Esophagus mucosa (tissue), 1 donor: ENCODE measurements around the gene HOXD10. TPM values are rescaled to one million over a fixed set of nuclear protein-coding genes. Genes with fewer than 3 reads are reported as not detected.

Source experiments
- ATAC-seq: fragments of 200-7000 bp; cut with Tn5 transposase; one replicate; pipeline ENCODE4 v1.9.1; 2020
- total RNA-seq: library from RNA; stranded (reverse); gene quantifications from one replicate; pipeline ENCODE4 v1.2.4, GENCODE V29; 2023
- donor health status: DM: yes; HTN: yes; CAD: no.

HOXD10 gene
- total RNA-seq, 1 donor from 2014 or later, result 0.24 TPM

DNA sequence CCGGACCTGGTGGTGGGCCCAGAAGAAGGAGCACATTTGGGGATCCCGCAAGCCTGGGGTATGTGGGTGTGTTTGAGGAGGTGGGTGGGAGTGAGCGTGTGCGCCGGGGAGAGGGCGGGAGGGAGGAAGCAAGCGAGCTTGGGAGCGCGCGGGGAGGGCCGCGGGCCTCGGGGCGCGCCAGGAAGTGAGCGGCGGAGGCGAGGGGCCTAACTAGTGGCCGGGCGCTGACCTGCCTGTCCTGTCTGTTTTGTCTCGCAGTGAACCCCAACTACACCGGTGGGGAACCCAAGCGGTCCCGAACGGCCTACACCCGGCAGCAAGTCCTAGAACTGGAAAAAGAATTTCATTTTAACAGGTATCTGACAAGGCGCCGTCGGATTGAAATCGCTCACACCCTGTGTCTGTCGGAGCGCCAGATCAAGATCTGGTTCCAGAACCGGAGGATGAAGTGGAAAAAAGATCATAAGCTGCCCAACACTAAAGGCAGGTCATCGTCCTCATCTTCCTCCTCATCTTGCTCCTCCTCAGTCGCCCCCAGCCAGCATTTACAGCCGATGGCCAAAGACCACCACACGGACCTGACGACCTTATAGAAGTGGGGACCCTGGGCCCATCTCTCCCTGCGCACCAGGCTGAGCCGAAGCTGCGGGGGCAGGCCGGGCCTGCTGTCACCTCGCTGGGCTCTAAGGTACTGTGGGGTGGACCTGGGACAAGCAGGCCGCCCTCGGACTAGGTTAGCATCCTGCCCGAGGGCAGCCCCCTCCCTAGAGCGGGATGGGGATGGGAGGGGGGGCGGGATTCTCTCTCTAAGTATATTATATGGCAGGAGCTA is 36.0 kb downstream of the HOXD10 start:
- ATAC-seq, result no peak

DNA sequence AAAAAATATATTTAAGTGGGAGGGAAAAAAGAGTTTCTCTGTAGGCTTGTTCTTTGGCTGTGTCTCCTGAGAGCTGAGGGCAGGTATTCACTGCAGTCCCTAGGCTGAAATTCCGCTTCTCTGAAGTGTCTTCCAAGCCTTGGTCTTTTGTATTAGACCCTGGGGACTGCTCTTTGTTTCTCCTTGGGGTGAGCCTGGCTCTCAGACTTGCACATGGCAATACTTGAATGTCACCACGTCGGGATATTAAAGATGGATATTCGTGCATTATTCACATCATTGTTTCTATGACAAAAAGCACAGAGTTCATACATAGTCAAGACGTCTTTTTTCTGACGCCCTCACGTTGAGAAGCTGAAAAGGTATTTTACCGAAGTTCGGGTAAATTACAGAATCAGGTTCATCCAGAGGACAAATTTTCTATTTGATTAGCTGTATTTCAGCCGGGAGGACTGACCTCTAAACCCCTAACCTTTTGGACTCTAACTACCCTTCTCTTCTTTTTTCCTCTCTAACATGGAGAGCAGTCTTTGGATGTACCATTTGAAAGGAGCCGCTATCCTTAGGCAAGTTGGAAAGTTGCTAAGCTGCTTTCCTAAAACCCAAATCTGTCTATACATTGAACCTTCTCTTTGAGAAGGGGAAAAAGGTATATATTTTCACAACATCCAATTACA is 38.1 kb downstream of the HOXD10 start:
- no peak for ATAC-seq

DNA sequence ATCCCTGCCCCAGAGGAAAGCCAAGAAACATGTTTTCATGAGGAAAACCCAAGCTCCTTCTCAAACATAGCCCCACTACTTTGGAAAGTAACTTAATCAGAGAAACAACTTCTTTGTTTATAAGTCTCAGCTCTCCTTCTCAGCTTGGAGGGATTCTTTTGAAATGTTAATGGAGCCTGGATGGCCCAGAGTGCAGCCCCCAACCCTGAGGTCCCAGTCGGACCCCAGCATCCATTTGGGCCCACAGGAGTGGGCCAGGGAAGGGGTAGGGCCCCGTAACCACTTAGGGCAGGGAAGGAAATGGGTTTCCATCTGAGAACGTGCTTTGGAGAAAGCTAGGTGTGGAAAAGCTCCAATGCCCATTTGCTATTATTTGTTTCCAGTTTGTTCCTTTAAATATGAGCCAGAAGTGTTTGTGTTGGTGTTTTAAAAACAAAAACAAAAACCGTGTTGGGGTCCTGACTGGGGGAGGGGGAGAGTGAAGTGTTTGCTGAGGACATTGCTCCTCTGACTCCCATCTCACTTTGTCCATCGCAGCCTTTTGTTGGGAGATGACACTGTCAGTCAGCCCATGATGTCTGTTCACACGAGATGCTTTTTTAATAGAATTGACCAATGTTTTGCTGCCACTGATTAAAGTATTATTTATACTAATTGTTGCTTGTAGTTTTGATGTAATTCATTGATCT is 38.9 kb downstream of the HOXD10 start:
- no peak for ATAC-seq

DNA sequence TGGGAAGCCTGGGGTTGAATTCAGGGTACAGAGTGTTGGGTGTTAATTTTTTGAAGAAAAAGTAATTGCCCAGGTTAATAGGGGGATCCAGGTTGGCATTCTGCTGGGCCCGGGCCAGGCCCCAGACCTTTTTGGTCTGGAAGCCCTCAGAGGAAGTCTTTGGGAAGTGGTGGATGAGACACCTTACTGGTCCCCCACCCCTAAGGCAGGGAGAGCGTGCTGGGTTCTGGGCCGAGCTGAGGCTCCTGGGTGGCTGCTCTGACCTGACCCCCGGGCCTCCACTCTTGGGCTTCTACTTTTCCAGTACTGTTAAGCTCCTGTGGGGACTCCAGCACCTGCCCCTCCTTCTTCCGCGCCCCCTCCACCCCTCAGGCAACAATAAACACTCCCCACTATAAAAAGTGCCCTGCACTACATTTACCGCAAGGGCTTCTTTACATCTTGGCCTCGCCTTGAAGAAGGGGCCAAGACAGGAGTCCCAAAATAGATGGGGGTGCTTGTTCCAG is 39.8 kb downstream of the HOXD10 start:
- no peak for ATAC-seq

DNA sequence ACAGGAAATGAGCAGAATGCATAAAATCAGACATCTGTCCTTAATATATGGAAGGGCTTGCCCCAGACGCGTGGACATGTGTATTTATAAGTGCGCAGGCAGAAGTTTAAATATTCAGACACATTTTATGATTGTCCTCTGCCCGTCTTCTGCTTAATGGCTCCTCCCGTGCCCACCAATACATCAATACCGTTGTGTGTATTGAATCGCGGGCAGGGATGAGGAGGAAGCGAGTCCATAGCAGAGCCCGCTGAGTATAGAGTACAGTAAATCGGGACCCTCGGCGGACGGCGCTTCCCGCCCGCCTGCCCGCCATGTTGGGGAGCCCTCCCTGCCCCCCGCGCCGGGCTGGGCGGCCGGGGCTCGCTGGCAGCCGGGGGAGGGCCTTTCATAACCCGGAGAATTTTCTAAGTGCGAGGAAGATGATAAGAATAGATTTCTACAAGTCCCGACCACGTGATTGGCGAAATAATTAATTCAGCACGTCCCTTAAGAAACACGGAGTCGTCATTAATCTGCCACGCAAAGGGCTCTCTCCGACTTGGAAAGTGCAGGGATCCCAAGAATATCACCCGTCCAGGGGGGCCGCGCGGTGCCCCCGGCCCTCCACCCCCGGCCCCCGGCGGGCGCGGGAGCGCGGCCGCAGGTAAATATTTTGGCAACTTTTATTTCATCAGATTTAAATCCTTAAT is 40.4 kb downstream of the HOXD10 start, which contains the start of gene HOXD3:
Gene HOXD3, plus strand, starts transcription at position 501 of the 692 bp plus-strand sequence. CDS start 11,808 bp downstream, outside the sequence.
- ATAC-seq, result no peak

DNA sequence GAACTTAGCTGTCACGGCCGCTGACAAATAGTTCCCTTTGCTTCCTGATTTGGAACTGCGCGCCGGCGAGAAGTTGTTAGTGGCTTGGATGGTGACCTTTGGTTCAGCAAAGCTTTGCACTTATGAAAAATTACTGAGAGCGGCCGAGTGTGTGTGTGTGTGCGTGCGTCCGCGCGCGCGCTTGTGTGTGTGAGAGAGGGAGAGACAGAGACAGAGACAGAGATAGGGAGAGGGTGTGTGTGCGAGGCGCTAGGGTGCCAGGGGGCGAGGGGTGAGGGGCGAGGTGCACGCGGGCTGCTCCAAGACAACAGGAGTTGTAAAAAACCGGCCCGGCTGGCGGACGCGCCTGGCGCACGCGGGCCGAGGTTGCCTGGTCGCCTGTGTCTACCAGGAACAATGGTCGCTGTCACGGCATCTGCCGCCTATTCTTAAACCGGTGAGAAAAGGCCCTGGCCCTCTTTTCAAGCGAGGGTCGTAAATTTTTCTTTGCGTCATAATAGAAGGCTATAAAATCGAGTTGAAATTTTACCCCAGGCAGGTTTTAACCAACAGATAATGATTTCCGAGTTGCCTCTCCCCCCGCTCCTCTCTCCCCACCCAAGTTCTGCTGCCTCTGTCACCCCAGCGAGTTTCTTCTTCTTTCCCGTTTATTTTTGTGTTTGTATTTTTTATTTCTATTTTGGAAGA is 41.1 kb downstream of the HOXD10 start:
- ATAC-seq, result no peak

DNA sequence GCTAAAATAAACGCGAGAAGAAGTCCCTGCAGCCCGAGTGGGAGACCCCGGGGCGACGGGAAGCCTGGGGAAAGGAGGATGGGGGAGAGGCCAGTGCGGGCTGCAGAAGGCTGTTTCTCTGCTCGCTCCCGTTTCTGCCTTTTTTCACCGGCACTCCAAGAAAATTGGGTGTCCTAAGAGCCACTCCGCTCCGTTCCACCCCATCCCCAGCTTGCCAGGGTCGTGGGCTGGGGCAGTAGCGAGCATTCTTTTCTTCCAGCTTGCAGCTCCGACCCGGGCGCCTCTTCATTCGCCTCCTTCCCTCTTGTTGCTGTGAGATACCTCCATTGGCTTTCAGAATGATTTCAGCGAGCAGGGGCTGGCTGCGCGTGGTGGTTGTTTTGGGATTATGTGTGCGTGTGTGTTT is 41.6 kb downstream of the HOXD10 start:
- ATAC-seq, result no peak

DNA sequence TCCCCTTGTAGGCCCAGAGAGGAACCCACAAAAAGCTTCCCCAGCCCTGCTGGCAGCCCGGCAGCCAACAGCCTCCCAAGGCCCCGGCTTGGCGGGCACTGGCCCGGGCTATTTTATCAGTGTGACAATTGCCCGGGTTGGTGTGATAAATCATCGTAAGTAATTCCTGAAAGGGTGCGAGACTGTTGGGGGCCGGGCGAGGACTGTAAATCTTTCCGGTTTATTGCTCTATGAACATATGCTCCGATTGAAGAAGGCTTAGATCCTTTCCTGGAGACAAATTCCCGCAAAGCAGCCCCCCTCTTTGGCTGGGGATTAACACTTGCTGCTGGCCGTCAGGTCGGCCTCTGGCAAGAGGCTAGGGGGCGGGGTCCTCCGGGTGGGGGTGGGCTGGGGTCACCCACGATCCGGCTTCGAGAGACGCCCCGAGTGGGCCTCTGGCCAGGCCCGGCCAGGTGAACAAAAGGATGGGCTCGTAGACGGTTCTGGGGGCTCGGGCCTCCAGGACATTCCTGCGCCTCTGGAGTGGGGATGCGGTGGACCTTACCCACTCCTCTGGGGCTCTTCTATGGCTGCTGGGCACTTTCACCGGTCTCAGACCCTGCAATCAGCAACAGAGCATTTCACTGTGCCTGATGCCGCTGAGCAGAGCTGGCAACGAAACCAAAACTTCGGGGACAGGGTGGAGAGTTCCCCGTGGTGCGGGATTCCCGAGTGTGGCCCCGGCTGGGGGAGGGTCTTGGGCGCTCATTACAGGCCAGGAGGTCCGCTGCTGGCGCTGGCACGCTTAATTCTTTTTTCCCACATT is 42.5 kb downstream of the HOXD10 start:
- no peak for ATAC-seq

DNA sequence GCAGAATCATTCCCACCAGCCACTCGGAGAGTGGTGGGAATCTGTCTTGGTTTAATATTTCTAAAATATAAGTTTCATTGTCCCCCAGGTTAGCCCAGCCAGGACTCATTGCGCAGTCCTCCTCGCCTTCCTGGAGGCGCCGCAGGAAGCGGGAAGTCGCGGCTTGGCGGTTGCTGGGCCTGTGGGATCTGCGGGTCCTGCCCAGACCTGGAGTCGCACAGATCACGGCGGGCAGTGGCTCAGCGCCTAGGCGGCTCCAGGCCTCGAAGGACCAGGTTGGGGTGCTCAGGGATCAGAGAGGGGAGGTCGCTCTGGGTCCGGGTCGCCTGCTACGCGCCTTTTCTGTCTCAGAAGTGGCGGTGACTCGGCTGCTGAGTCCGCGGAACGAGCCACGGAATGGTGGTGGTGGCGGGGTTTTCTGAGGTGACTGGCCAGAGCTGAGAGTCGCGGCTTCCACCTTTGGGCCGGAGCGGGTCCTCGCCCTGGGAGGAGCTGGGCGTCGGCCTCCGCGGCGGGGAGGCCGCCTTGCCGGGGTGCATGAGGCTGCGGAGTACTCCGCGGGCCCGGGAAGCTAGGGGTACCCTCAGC is 43.2 kb downstream of the HOXD10 start:
- no peak for ATAC-seq

DNA sequence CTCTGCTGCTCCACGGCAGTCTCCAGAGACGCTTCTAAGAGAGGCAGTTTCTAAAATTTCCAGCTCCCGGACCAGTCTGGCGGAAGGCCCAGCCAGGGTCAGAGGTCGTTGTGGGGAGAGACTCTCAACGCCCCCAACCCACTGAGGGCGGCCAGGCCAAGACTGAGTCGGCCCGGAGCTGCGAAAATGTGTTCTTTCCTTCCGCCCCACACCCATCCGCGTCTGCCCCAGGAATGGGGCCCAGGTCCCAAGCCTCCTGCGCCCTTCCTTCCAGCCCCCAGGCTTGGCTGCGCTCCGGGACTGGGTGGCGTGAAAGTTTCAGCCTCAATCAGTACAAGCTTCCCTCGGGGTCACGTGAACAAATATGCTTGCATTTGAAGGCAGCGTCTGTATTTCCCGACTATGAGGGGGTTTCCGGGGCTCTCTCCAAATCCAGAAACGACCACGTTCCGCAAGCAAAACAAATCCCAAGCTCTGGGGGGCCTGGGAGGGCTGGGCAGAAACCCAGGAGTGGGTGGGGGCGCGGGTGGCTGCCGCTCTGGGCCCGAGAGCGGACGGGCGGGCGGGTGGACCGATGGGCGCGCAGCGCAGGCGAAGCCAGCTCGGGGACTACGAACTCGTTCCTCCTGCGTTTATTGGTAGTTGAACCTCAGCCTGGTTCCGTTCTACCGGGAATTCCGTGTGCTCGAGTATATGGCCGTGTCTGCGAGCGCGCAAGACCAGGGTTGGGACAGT is 43.8 kb downstream of the HOXD10 start:
- ATAC-seq, result no peak

DNA sequence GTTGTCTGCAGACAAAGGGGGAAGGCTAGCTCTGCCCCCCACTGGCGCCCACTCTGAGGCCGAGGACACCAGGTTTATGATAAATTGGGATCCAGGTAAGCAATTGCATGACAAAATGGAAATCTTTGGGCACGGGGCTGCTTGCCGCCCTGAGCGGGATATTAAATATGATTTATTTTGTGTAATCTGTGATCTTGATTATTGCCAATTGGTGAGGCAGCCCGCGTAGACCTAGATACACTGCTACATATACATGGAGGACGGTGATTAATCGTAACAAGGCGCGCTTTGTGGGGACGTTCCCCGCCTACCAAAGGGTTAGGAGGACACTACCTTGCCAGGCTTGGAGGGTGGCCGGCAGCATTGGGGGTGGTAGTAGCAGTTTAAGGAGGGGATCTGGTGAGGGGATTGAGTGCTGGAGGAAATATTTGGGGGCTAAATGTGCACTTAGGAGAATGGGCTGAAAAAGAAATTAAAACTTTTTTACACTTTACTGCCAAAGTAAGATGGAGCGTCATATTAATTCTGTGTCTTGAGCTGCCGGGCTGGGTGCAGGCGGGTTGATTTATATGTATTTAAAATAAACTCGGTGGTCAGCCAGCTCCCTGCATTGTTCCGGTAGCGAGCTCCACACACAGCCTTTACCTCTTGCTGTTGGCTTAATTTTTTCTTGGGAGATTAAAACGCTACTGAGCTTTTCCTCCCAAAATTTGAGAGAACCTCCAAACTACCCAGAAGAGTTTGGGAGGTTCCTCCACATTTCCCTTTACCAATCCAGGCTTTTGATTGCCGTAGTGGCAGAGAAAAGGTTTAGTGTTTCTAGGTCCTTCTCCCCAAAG is 44.6 kb downstream of the HOXD10 start:
- ATAC-seq, result no peak

DNA sequence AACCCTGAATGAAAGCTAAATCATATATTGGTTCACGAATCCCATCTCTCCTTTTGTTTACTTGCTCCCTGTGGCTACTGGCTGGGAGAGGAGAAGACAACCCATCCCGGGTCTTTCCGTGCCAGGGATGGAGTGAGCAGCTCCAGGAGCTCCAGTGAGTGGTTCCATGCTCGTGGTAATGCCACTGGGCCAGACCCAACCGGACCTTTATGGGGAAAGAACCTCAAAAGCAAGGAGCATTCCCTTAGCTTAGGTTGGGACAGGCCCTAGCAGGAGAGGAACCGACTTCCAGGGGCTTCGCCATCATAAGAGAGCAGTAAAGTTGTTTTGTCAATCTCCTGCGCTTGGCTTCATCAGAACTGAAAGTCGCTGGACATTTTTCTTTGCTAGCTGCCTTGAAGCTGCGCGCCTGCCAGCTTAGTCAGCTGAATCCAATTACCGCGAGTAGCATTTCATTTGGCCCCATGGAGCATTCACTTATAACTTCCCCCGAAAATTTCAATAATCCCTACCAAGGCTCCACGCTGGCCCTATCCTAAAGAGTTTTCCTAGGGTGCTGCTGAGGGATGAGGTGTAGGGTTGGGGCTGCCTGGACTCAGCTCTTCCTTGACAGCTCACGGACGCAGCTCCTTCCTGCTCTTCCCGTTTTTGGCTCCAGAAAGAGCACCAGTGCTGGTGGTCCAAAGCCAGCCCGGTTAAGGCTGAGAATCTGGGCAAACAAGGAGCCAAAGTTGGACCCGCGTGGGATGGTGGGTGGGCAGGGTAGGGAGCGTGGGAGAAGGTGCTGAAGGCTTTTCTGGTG is 45.4 kb downstream of the HOXD10 start:
- ATAC-seq, result no peak

DNA sequence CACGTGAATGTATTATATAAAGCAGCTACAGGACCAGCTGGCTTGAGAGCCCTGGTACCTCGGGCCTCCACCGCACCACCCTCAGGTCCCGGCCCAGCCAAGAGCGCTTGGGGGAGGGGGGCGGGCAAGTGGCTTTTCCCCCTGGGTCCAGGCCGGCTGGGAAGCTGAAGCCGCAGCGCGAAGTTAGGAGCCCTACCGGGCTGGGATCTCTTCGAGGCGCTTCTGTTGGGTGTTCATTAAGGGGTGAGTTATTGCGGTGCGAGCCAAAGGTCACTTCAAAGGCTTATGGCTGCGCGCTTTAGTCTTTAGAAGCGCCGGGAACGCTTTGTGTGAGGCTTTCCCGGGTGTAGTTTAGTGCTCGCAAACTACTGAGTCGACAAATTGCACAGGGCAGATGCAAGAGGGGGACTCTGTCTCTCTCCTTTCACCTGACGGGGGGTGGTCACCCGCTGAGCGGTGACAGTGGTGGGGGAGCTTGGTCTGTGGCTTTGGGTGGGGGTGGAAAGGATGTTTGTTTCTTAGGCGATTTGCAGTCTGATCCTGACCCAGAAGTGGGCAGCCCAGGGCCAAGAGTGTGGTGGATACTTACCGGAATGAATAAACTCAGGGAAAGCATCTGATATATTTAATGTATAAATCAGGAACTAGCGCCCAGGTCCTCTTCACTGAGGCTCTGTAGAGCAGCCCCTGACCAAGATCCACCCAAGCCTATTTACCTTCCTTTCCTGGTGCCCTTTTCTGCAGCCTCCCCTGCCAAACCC is 46.5 kb downstream of the HOXD10 start:
- no peak for ATAC-seq

DNA sequence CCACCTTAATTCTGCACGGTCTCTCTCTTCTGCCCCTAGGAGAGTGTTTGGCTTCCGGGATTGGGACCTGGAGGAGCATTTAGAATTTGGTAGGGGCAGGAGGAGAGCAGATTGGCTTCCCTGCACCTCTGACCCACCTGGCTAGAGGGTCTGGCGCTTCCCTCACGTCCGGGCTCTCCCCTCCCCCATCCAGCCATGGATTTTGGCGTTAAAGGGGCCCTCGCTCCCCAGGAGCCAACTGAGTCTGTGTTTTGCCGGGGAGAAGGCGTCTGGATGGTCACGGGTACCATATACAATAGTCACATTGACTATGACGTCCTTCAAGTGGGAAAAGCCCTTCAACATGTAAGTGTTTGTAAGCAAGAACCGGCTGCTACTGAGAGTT is 47.1 kb downstream of the HOXD10 start:
- no peak for ATAC-seq

DNA sequence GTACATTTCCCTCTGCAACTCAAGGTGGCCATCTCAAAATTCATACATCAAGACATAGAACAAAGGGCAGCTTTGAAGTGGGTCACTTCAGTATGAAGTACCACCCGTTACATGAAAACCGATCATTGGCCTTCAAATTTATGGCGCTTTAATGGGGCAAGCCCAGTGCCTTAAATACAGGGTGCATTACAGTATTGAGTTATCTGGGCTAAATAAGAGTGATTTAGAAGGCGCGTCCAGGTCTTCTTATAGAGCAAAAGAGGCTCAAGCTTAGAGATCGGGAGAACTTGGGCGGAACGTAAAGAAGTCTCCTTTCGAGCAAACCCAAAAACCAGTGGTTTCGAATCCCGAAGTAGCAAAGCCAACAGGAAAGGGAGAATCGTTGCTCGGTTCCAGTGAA is 47.6 kb downstream of the HOXD10 start:
- no peak for ATAC-seq

DNA sequence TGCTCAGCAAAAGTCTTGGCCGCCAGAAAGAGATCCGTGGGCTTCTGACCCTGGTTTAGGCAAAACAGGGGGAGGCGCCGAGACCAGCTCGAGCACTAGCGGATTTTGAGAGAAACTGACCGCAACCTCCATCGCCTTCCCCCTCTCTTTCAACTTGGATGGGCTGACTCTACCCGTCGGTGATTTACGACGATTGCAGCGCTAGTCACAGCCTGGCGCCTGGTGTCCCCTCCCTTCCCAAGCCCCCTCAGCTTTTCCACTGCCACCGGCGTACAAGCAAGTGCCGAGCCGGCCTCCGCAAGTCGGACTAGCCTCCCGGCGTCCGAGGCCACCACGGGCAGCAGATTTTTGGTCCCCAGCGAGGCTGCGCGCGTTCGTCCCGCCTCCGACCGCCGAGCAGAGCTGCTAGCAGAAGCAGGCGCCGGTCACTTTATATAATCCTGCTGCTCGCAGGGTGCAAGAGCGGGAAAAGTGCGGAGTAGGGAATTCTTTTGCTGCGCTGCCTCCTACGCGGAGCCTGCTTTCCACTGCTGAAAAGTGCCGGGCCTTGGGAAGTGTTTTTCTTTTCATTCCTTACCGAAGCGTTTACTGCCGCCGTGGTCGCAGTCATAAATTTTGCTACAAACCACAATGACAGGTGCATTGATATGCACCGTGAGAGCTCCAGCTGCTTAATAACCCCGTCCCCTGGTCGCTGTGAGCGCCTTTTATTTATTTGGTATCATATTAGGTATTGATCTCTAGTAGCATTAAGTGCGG is 48.2 kb downstream of the HOXD10 start:
- ATAC-seq, result no peak
